ENCODE results near the gene FAF1.

DNA sequence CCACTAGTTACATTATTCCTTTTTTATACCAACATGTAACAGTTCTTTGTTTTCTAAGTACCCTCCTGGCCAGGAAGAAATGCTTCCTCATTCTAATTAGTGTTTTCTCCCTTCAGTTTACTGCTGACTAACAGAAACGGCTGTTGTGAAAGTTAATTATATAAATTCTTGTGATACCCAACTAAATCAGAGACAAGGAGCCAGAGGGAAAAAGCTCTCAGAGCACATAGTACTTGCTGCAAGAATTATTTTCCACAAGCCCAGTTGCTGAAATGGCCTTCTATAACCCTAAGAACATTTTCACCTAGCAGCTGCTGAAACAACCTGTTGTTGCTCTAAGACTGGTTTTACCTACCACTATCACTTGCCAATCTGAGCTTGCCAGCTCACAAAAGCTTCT is 82.4 kb downstream of the FAF1 start:
- TF ChIP-seq, protein P1, sequence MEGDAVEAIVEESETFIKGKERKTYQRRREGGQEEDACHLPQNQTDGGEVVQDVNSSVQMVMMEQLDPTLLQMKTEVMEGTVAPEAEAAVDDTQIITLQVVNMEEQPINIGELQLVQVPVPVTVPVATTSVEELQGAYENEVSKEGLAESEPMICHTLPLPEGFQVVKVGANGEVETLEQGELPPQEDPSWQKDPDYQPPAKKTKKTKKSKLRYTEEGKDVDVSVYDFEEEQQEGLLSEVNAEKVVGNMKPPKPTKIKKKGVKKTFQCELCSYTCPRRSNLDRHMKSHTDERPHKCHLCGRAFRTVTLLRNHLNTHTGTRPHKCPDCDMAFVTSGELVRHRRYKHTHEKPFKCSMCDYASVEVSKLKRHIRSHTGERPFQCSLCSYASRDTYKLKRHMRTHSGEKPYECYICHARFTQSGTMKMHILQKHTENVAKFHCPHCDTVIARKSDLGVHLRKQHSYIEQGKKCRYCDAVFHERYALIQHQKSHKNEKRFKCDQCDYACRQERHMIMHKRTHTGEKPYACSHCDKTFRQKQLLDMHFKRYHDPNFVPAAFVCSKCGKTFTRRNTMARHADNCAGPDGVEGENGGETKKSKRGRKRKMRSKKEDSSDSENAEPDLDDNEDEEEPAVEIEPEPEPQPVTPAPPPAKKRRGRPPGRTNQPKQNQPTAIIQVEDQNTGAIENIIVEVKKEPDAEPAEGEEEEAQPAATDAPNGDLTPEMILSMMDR (IDR thresholded peaks at IDR 0.05 in 4 of 5, conservative IDR thresholded peaks at IDR 0.05 in 1 of 5): no peak
- TF ChIP-seq POLR2A (IDR thresholded peaks at IDR 0.05): no peak
